ENCODE data around the gene TMEM154.

Gene TMEM154

GRCh38 chr4:152707632-152708031 lies 27.8 kb upstream of the TMEM154 start:
- H3K4me3 ChIP-seq (ENCODE audit: low read depth, low read length), result no peak overlapping the region
- no peaks in the 10 kb centered on the region for H3K4me1 ChIP-seq (ENCODE audit: control insufficient read depth, insufficient read depth, low read length)
- H3K9me3 ChIP-seq (ENCODE audit: control insufficient read depth, insufficient read depth, low read depth, low read length), result no peaks in the 10 kb centered on the region
- no peaks in the 10 kb centered on the region for H3K36me3 ChIP-seq (ENCODE audit: control insufficient read depth in 2 of 2, insufficient read depth in 1 of 2, low read length in 2 of 2)
- ChIA-PET POLR2A (no interaction called here), CTCF (no interaction called here)
- no peak overlapping the region for H3K27ac ChIP-seq (ENCODE audit: extremely low read depth, low read depth, low read length)
- TF ChIP-seq HOXD13 (CRISPR knock-in tag; IDR thresholded peaks at IDR 0.05; ENCODE audit: borderline replicate concordance) (no peak), SETDB1 (IDR thresholded peaks at IDR 0.05; ENCODE audit: insufficient read length, low read length) (no peak), ZNF521 (tag by site-specific recombination; IDR thresholded peaks at IDR 0.05) (no peak), ZNF768 (tag by site-specific recombination; IDR thresholded peaks at IDR 0.05) (no peak), ZNF335 (tag by site-specific recombination; conservative IDR thresholded peaks at IDR 0.05) (no peak)
- TF ChIP-seq, protein P1, sequence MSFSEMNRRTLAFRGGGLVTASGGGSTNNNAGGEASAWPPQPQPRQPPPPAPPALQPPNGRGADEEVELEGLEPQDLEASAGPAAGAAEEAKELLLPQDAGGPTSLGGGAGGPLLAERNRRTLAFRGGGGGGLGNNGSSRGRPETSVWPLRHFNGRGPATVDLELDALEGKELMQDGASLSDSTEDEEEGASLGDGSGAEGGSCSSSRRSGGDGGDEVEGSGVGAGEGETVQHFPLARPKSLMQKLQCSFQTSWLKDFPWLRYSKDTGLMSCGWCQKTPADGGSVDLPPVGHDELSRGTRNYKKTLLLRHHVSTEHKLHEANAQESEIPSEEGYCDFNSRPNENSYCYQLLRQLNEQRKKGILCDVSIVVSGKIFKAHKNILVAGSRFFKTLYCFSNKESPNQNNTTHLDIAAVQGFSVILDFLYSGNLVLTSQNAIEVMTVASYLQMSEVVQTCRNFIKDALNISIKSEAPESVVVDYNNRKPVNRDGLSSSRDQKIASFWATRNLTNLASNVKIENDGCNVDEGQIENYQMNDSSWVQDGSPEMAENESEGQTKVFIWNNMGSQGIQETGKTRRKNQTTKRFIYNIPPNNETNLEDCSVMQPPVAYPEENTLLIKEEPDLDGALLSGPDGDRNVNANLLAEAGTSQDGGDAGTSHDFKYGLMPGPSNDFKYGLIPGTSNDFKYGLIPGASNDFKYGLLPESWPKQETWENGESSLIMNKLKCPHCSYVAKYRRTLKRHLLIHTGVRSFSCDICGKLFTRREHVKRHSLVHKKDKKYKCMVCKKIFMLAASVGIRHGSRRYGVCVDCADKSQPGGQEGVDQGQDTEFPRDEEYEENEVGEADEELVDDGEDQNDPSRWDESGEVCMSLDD (tag by site-specific recombination; IDR thresholded peaks at IDR 0.05), result no peak

- Histone ChIP-seq H3K36me3 (ENCODE audit: control insufficient read depth in 2 of 2, insufficient read depth in 1 of 2, low read length in 2 of 2) (no peaks in the 10 kb centered on the region), H3K27ac (ENCODE audit: extremely low read depth, low read depth, low read length) (no peak overlapping the region), H3K9me3 (ENCODE audit: control insufficient read depth, insufficient read depth, low read depth, low read length) (no peaks in the 10 kb centered on the region), H3K4me3 (ENCODE audit: low read depth, low read length) (no peak overlapping the region), H3K4me1 (ENCODE audit: control insufficient read depth, insufficient read depth, low read length) (no peaks in the 10 kb centered on the region)
- CTCF ChIA-PET, result interaction anchor here (0.7 to 1.0 kb wide), 2 partner anchors 47 to 298 kb away, joined by 3 to 4 read pairs; no protein-coding TSS in a partner anchor
- POLR2A ChIA-PET, result no interaction called here
- TF ChIP-seq ZNF302 (tag by site-specific recombination; IDR thresholded peaks at IDR 0.05; ENCODE audit: low read depth) (no peak), ZNF785 (tag by site-specific recombination; IDR thresholded peaks at IDR 0.05) (no peak), YY1 (tag by site-specific recombination; IDR thresholded peaks at IDR 0.05) (no peak)
Measured at GRCh38 chr4:152705903-152706302, 26.1 kb upstream of the TMEM154 start.

DNA sequence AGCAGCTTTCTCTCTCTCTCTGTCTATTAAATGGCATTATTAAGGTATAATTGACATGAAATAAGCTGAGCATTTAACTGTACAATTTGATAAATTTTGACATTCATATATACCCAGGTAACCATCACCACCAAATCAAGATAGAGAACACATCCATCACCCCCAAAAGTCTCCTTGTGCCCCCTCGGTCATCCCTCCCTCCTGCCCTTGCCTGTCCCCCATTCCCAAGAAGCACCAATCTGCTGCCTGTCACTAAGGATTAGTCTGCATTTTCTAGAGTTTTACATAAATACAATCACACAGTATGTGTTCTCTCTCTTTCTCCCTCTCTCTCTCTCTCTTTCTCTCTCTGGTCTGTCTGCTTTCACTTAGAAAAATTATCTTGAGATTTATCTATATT lies 25.0 kb upstream of the TMEM154 start:
- CTCF ChIA-PET, result interaction anchor here (1.0 kb wide), 1 partner anchor 296 kb away, joined by 3 read pairs; no protein-coding TSS in a partner anchor
- Histone ChIP-seq H3K27ac (ENCODE audit: extremely low read depth, low read depth, low read length) (no peak overlapping the region), H3K9me3 (ENCODE audit: control insufficient read depth, insufficient read depth, low read depth, low read length) (no peaks in the 10 kb centered on the region), H3K4me1 (ENCODE audit: control insufficient read depth, insufficient read depth, low read length) (no peaks in the 10 kb centered on the region), H3K4me3 (ENCODE audit: low read depth, low read length) (no peak overlapping the region), H3K36me3 (ENCODE audit: control insufficient read depth in 2 of 2, insufficient read depth in 1 of 2, low read length in 2 of 2) (no peaks in the 10 kb centered on the region)
- POLR2A ChIA-PET, result no interaction called here
- TF ChIP-seq ZBTB20 (tag by site-specific recombination; IDR thresholded peaks at IDR 0.05), result no peak
- no peak for TF ChIP-seq ZNF274 (IDR thresholded peaks at IDR 0.05; ENCODE audit: low read length)
- TF ChIP-seq ZNF274 (tag by site-specific recombination; IDR thresholded peaks at IDR 0.05; ENCODE audit: borderline replicate concordance), result peak; percentile 29; the same call in 1 of the 2 replicates

DNA sequence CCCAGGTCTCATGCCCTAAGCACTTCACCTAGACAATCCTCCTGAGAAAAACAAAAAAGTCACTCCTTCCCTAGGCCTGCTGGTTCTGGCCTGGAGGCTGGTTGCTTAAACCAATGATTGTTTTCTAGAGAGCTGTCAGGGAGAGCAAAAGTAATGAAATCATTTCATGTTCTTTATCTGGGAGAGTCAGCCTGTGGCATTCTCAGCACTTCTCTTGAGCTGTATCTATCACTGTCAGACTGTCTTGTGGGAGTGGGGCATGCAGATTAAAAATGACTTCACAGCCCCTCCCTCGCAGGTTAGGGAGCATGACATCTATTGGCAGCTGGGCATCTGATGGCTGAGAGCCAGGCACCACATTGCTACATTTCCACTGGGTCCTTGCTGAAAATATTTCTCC lies 20.4 kb upstream of the TMEM154 start:
- CTCF ChIA-PET, result interaction anchor here (1.2 kb wide), 1 partner anchor 12 kb away, joined by 5 read pairs; no protein-coding TSS in a partner anchor
- H3K36me3 ChIP-seq (ENCODE audit: control insufficient read depth in 2 of 2, insufficient read depth in 1 of 2, low read length in 2 of 2), result no peaks in the 10 kb centered on the region
- no peaks in the 10 kb centered on the region for H3K9me3 ChIP-seq (ENCODE audit: control insufficient read depth, insufficient read depth, low read depth, low read length)
- no peaks in the 10 kb centered on the region for H3K4me1 ChIP-seq (ENCODE audit: control insufficient read depth, insufficient read depth, low read length)
- TF ChIP-seq ZNF302 (tag by site-specific recombination; IDR thresholded peaks at IDR 0.05; ENCODE audit: low read depth), result no peak
- TF ChIP-seq ZNF626 (tag by site-specific recombination; IDR thresholded peaks at IDR 0.05), result no peak
- TF ChIP-seq GLIS1 (tag by site-specific recombination; IDR thresholded peaks at IDR 0.05), result no peak
- no peak for TF ChIP-seq ZEB2 (tag by site-specific recombination; IDR thresholded peaks at IDR 0.05)
- no peak for TF ChIP-seq ZNF529 (tag by site-specific recombination; IDR thresholded peaks at IDR 0.05; ENCODE audit: insufficient replicate concordance)
- TF ChIP-seq SP2 (tag by site-specific recombination; IDR thresholded peaks at IDR 0.05), result no peak
- no peak for TF ChIP-seq KLF8 (tag by site-specific recombination; IDR thresholded peaks at IDR 0.05)
- TF ChIP-seq ZNF324 (tag by site-specific recombination; IDR thresholded peaks at IDR 0.05), result no peak
- no peak for TF ChIP-seq ZNF548 (tag by site-specific recombination; IDR thresholded peaks at IDR 0.05)
- TF ChIP-seq ZFP3 (tag by site-specific recombination; IDR thresholded peaks at IDR 0.05; ENCODE audit: low read depth), result no peak
- TF ChIP-seq SP7 (tag by site-specific recombination; IDR thresholded peaks at IDR 0.05), result no peak
- no peak for TF ChIP-seq KLF16 (tag by site-specific recombination; IDR thresholded peaks at IDR 0.05)
- TF ChIP-seq ZNF555 (tag by site-specific recombination; conservative IDR thresholded peaks at IDR 0.05), result no peak
- POLR2A ChIA-PET, result no interaction called here
- H3K4me3 ChIP-seq (ENCODE audit: low read depth, low read length), result no peak overlapping the region
- no peak overlapping the region for H3K27ac ChIP-seq (ENCODE audit: extremely low read depth, low read depth, low read length)
